Measurements from ENCODE around the gene TRPC6.

- TF ChIP-seq CTCF (IDR thresholded peaks at IDR 0.05) (no peak), POLR2A (IDR thresholded peaks at IDR 0.05) (no peak)
Measured at GRCh38 chr11:101566626-101567025, 17.2 kb downstream of the TRPC6 start.

All from prostate gland (tissue), 2 donors.